GM19351 (cell line): ENCODE data around the gene WNT5A.

ENCODE experiments used
- ATAC-seq: cut with Tn5 transposase; IDR thresholded peaks from one replicate; pipeline ENCODE4 v1.9.1; 2021; ENCODE audit warnings: mild to moderate bottlenecking, moderate library complexity; ENCODE audit not compliant: unreplicated experiment

Gene WNT5A

DNA sequence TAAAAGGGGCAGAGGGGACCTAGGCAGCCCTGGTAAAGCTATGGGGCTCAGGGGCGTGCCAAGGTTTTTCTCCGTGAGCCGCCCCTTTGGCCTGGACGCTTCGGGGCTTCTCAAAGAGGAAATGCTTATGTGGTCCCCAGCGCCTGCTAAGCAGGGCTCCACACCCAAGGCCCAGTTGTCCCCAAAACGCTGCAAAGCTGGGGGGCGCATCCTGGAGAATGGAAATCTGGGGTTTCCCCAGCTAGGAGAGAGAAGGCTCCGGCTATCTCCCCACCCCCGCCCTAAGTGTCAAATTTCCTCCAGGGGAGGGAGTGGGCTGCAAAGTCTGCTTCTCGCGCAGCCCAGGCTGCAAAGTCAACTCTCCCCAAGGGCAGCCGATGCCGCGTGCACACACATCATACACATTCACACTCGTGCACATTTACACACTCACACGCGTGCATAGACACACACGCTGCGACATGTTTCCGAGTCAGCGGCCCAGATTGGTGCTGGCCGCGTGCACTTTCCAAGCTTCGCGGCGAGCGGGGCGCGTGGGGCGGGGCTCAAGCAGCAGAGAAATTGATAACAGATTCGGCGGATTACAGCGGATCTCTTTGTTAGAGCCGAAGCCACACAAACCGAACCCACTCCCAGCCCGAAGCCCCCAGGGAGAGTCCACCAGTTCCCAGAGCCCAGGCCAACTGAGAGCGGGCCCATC, 4.5 kb downstream of the WNT5A start:
- ATAC-seq: no peak

DNA sequence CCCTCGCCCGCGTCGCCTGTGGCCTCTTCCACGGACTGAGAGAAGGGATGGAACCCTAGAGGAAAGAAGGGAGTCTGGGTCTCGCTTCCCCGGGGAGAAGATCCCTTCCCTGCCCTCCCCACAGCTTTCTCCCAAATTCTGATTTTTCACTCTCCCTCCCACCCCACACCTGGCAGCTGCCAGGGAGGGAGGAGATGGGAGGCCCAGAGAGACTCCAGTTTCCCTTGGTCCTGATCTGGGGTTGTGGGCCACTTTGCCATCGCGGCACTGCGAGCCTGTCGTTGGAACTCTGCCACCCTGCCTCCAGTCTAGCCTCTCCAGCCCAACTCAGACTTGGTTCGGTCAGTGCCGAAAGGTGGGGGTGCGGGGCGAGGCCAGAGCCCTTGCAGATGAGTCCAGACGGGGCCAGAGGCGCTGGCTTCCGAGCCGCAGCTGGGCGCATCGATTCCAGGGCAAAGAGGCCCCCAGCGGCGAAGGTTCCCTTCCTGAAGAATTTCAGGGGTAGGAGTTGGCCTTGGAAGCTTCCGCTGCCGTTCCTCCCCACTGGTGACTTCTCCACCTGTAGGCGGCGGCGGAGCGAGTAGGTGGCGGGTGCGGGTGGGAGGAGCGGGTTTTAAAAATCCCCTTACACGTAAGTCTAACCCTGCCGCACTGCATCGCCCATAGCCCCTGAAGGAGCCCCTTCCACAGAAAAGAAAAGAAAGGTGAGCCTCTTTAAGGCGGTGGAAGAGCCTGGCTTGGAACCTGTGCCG, 5.2 kb downstream of the WNT5A start:
- ATAC-seq: no peak

DNA sequence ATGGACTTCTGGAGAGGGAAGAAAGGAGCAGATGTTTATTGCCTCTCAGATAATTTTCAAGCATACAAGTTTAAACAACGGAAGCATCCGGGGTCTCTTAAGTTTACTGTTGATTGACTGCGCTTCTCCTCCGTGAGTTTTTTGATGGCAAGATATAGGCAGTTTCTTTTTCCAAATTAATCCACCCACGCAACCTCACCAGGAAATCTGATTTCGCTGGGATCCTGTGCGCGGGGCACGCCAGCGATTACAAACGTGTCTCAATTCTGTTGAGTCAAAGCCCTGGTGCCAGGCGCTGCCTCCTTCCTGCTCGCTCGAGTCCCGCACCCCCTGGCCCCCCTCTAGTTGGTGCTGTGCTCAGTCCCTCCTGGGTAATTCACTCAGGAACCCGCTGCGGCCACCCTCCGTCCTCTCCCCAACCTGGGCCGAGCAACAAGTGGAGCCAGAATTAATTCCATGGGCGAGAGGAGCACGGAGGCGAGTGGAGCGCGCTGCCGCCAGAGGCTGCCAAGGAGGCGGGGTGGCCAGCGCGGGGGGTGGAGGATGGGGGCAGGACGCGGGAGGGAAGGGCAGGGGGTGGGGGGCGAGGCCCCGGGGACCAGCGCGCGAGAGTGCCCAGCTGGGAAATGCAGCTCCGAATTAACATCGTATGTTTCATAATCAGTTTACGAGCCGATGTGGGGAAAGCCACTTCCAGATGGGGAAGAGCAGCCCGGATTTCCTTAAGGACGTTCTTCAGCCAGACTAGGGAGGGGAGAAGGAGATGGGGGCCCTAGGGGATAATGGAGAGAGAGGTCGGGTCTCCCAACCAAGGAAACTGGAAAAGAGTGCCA, 6.0 kb downstream of the WNT5A start:
- ATAC-seq: no peak

DNA sequence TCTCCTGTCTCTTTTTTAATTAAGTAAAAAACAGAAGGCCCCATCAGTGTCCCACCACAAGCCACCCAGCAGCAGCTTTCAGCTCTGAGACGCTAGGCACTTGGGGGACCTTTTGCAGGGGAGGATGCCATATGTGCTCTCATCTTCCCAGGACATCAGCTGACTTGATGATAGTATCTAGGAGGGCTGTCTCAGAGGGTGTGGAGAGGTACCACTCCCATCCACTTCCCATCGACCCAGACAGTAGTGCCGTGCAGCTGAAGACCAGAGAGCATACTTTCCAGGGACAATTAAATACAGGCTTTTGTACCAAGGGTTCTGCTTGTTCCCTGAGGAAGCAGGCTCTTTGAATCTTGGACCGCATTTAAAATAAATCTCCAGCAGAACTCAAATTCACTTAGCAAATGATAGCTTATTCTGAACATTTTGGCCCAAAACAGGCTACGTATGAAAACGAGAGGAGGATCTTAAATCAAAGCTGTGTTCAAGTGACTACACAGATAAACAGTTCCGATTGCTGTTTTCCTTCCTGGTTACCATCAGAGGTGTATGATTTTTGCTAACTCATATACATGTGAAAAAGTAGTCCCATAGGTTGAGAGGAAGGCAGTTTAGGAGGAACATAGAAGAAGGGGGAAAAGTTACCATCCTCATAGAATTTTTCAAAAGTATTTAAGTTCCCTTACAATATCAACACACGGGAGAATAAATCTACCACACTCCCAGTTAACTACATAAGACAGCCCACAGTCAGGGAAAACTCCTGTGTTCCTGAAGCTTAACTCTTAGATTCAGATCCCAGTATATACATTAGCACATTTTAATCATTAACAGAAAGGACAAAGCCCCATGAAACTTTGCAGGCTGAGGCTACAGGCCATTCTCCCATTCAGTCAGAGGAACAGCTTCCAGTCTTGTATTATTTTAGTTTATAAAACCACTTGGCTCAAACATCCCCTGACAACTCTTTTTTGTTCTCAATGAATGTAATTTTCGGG, 9.5 kb downstream of the WNT5A start:
- ATAC-seq: no peak

DNA sequence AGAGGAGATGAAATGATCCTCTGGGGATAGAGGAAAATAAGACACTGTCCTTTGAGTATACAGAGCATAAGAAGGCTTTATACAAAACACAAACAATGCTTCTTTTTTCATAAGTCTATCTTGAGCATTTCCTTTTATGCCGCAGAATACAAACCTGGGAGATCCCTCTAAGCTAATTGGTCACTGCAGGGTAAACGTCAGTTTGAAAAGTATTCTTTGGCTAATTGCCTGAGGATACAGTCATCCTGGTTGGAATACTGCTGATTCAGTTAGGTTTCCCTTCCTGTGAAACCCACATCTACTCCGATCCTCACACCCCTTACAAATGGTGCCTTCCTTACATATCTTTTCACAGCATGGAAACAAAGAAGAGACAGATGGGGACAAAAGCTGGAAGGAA, 10.6 kb downstream of the WNT5A start:
- no peak for ATAC-seq

DNA sequence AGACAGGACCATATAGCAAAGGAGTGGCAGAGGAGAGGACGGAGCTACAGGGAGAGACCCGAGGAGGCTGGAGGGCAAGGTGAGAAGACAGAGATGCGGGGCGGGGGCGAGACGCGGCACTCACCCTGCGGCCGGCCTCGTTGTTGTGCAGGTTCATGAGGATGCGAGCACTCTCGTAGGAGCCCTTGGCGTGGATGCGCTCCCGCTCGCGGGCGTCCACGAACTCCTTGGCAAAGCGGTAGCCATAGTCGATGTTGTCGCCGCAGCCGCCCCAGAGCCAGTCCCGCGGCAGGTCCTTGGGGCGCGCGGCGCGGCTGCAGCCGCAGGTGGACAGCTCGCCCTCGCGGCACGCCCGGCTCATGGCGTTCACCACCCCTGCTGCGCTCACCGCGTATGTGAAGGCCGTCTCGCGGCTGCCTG, 12.9 kb downstream of the WNT5A start:
- no peak for ATAC-seq

DNA sequence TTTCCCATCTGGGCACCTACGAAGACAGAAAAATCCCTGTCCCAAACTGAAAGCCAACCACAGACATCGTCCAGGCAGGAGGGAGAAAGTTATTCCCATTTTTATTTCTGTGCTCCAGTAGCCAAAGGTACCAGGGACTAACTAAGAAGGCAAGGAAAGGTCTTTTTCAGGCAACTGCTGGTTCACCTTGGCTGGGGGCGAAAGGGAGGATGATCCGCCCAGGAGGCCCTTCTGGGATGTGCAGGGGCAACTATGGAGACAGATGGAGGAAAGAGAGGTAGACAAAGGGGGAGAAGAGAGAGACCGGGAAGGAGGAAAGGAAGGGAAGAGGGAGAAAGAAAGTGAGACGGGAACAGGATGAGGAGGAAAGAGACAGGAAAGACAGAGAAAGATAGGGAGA, 13.3 kb downstream of the WNT5A start:
- ATAC-seq: no peak

DNA sequence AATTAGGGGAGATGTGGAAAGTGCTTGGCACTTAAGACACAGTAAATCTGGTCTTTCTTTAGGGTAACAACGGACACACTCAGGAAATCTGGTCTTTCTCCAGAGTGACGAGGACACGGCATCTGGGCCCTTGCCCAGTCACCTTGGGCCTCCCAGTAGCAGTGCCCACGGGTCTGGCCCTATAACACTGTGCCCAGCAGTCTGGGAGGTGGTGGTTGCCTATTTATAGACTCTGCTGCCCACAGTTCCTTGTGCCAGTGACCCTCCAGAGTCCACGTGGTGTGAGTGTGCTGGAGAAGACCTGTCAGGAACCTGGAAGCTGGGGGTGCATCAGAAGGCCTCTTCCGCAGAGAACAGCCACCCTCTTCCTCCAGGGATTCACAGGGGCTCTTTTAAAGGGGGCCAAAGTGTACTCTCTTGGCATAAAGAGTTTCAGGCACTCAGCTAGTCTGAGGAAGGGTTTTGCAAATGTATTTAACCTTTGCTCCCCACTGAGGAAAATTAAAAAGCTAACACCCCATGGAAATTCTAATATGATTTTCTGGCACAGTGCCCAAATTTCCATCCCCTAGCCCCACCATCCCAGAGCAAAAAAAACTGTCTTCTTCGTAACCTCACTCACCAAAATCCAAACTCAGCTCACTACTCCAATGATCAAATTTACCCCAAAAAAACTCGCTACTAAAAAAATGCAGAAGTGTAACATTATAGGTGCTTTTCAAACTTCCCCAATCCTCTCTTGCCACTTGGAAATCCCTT, 15.4 kb downstream of the WNT5A start:
- no peak for ATAC-seq

DNA sequence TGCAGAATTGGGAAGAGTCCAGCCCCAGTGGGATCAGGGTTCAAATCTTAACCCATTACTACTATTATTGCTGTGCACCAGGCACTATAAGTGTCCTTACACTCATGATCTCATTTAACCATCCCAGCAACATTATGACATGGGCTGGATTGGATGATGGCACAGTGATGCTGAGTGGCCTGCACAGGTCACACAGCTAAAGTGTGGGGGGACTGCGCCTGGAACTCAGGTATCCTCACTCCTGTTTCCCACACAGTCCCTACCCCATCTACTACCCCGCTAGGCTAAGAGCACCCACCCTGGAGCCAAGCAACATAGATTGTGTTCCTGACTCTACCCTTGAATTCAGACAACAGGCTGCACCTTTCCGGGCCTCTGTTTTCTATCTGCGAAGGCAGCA, 16.0 kb downstream of the WNT5A start:
- ATAC-seq: no peak

DNA sequence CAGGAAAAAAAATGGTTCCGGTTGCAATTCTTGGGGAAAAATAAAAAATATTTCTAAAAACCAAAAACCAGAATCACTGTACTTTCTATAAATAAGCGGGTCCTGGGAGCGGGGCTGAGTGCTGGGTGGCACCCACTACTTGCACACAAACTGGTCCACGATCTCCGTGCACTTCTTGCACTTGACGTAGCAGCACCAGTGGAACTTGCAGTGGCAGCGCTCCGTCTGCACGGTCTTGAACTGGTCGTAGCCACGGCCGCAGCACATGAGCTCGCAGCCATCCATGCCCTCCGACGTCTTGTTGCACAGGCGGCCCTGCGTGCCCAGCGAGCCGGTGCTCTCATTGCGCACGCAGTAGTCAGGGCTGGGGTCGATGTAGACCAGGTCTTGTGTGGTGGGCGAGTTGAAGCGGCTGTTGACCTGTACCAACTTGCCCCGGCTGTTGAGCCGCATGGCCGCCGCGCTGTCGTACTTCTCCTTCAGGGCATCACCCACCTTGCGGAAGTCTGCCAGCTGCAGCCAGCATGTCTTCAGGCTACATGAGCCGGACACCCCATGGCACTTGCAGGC, 17.1 kb downstream of the WNT5A start:
- no peak for ATAC-seq

DNA sequence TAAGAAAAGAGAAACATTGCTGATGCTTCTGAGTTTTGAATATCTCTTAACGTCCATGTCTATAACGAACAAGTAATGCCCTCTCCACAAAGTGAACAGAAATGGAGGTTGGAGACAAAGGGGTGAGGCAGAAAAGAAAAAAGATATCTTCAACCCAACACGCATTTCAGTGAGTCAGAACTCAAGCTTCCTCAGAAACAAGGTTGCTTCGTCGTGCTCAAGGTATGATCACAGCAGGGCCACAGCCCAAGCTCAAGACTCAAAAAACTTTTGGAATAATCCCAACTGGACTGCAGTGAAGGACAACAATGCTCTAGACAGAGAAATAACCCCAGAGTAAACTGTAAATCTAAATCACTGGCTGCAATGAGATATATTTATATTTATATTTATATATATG, 18.9 kb downstream of the WNT5A start:
- no peak for ATAC-seq

DNA sequence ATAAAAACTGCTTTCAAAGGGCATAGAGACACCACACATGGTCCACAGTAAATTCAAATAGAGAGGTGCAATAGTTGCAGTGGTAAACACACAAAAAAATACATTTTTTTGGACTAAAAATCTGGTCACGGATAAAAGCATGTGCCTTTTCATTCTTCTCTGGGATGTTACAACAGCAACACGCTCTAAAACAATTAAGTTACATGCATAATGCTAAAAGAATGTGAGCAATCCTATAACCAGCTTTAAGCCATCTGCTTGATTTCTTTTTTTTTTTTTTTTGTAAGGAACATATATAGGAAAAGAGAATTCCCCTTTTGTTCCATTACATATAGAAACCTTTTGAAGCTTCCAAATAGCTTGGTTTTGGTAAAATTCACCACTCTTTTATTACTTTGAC, 20.0 kb downstream of the WNT5A start:
- no peak for ATAC-seq

DNA sequence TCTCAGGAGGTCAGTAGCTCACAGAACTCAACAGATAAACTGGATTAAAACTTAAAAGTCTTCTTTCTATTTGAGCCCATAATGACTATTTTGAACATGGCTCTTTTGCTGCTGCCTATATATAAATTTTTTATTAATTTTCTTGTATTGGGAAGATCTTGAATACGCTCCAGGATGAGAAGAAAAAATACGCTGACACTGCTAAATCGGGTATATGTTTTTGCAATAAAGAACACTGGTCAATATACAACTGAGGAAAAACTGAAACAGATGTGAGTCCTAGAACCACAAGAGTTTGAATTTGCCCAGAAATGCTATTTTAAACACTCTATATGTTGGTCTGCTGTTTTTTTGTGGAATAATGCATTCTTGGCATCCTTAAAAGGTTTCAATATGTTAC, 20.6 kb downstream of the WNT5A start:
- no peak for ATAC-seq

DNA sequence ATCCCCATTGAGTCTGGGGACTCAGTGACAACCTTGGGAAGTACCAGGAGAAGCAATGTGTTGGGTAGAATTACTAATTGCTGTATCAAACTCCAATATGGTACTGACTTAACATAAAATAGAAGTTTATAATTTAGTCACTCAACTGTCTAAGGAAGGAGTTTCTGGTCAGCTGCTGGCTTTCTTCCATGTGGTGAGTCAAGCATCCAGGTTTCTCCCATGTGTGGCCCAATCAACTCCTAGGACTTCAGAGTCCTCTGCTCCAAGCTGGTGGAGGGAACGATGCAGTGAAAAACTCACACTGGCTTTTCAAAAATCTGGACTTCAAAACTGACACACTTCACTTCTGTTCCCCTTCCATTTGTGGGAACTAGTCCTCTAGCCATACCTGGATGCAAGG, 25.2 kb downstream of the WNT5A start:
- no peak for ATAC-seq

DNA sequence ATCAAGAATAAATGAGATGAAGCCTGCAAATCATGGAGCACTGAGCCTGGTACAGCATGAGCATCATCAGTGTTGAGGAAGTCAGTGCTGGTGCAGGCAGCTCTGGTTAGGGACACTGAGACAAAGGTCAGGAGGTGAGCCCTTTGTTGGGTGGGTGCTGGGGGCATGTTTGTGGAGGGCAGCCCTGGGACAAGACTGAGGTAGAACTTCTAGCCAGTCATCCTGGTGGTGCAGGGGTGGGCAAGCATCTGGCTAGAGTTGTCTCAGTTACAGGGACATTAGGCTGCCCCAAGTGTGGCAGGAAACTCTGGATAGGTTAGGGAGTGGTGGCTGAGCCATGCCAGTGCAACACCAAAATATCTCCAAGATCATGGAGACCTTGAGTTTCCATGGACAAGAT, 27.3 kb downstream of the WNT5A start:
- no peak for ATAC-seq

DNA sequence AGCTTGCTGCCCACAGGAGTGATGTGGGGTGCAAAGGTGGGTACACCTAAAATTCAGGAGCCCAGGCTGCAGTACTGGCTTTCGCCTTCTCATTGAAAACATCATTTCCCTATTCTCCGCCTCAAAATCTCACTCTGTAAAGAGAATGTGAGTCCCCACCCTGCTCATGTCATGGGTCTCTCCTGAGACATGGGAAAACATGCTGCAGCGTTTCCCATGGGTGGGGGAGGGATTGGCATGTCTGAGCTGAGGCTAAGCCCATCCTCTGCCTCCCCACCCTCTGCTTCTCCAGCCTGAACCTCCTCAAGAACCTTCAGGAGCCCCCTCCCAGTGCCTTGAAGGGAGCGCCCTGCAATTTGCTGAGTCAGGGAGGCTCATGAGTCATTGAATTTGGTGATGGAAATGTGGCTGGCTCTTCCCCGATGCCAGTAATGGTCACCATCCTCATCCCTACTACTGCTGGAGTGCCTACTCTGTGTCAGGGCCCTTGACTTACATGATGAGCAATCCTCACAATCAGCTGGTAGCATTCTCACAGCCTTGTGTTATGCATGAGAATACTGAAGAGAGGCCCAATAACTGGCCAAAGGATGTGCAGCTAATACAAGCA, 28.8 kb downstream of the WNT5A start:
- ATAC-seq: no peak

DNA sequence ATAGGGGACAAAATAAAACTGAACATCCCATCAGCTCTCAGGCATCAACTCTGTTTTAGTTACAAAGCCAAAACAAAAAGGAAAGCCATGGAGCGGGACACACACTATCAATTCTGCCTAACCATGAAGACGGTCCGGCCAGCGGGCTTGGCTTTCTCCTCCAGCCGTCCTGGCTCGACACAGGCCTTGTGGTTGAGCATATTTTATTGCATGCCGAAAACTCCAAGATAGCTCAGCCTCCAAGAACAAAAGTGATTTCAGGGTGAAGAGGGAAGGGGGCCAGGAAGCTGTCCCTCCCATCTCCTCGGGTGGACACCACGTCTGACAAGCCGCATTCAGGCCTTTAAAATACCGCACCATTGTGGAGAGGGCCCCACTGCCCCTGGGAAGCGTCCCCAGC, 31.2 kb downstream of the WNT5A start:
- ATAC-seq: no peak

DNA sequence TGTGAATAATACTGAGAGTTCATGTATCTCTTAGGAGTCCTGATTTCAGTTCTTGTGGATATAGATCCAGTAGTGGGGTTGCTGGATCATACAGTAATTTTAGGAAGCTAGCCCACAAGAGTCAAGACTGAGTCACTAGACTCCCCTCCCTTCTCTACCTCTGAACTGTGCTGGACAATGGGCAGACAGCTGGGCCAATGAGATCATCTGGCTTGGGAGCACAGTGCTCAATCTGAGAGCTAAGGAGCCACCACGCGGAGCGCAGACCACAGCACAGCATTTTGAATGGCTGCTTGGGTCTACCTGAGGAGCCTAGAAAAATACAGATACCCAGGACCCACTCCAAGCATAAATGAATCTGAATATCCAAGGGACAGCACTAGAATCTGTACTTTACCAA, 32.5 kb downstream of the WNT5A start:
- ATAC-seq: no peak

DNA sequence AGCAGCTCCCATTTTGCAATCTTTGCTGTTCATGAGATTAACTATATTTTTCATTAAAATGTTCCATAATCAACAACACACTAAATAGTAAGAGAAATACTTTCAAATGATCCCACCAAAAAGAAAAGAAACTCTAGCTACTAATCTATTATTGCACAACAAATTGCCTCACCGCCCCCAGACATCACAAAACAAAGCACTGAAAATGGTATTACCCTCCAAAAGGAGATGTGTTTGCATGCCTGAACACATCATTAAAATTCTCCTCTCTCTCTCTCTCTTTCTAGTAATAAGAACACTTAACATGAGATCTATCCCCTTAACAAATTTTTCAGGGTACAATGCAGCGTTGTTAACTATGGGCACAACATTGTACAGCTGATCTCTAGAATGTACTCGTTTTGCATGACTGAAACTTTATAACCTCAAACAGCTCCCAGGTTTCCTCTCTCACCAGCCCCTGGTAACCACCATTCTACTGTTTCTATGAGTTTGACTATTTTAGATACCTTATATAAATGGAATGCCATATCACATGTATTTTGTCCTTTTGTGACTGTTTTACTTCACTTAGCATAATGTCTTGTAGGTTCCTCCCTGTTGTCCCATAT, 33.1 kb downstream of the WNT5A start:
- ATAC-seq: peak; percentile 72
